ENCODE measurements around the gene HNRNPAB. TPM values are rescaled to one million over a fixed set of nuclear protein-coding genes. Genes with fewer than 3 reads are reported as not detected.
"Not testable (repeated sequence)": the region's sequence is repeated elsewhere in the genome, so short reads cannot be mapped to it uniquely, and the experiment has no call there.

HNRNPAB gene
- total RNA-seq, 1 donor from 2014 or later = 85.6 TPM

DNA sequence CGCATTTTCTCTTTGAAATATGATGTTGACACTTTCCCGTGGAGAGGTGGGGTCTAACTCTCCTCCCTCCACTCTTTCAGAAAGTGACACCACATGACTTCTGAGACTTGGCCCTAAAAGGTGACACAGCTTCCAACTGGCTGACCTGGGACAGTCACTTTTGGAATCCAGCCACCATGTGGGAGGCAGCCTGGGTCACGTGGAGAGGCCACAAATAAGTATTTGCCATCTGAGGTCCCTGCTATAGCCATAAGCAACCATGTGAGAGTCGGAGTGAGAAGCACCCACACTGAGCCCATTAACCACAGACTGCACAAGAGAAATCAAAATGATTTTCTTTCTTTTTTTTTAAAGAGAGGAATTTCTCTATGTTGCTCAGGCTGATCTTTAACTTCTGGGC, 32.3 kb downstream of the HNRNPAB start:
- DNase-seq (ENCODE audit: missing footprints) (no peak), ATAC-seq (peak; percentile 30)
- intact Hi-C loops (cut with DNase I) = loop anchor here (2.0 kb wide), 1 partner anchor 354 kb away; the partner anchor contains the start of gene COL23A1

DNA sequence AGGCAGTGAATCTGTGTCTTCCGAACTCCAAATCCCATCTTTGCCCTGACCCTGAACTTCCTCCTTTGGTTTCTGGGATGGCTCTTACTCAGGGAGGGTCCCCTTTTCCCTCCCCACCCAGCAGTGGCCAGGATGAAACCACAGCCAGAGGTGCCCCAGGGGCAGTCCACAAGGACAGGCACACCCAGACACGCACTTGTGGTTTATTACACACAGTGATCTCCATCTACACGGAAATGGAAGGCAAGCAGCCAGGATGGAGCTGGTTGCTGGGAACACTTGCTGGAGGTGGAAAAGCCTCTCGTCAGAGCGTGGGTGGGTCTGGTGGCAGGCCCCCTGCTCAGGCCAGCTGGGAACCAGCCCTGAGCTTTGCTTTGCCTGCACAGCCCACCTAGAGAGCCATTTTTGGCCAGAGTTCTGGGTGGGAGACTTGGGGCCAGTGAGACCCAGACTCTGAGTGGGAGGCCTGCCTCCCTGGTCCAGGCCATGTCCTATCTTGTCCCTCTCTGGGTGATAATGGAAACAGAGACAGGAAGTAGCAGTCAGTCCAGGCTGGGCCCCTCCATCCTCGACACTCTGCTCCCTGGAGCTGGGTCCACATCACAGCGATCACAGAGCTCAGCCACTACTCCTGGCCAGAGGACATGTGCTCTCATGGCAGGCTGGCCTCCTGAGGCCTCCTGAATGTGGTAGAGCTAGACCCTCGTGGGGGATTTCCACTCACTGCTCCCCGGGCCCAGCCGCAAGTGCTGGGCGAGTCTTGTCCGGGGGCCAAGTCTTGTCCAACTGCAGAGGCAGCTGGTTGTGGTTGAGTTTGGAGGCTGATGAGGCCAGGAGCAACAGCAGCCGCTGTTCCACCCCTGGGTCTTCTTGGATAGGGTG, 33.3 kb downstream of the HNRNPAB start:
- intact Hi-C loops (cut with DNase I) = loop anchor here (2.0 kb wide), 1 partner anchor 353 kb away; the partner anchor contains the start of gene COL23A1
- DNase-seq (ENCODE audit: missing footprints) (no peak), ATAC-seq (no peak)

DNA sequence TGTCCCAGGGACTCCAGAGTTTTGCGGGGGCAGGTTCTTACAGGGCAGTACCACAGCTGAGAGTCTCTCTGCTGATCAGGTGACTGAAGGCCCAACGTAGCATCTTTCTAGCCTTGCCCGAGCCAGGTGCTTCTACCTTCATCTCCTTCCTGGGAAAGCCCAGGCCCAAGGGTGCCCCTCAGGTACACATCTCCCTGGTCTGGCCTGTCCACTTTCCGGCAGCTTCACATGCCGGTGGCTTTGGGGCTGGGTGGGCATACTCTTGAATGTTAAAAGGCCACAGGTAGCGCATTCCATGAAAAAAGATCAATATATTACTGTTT, 33.9 kb downstream of the HNRNPAB start:
- ATAC-seq = no peak
- intact Hi-C loops (cut with DNase I) = no loop called here
- DNase-seq (ENCODE audit: missing footprints) = no peak

DNA sequence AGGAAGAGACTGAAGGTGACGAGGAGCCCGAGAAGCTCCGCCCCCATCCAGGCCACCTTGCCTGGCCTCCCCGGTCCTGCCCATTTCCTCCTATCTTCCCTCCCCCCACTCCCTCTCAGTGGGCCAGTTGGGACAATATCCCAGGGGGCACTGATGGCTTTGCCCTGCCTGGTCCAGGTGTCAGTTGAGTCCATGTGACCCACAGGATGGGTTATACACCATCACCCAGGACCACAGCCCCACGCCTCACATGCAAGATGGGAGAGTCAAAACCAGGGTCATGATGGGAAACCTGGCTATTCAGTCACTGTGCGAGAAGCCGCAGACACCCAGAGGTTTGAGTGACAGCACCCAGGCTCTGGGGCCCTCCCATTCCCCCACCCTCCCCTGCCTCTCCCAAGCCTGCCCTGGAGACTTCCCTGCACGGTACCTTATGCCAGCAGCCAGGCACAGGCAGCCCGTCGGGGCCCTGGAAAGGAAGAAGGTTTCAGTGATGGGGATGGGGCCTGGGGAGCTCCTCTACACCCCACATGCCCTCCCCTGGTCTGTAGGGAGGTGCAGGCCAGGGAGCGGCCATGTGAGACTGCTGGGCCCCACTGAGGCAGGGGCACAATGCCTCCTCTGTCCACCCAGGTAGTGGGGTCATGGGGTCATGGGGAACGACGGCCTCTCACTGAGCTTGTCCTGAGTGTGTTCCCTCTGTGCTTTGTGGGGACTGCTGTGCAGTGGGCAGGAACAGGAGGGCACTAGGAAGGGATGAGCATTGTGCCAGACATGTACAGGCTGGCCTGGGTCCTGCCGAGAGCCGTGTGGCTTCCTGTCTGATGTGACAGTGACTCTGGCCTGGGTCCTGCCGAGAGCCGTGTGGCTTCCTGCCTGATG, 34.6 kb downstream of the HNRNPAB start:
- DNase-seq (ENCODE audit: missing footprints) (no peak), ATAC-seq (no peak)
- intact Hi-C loops (cut with DNase I) = no loop called here

DNA sequence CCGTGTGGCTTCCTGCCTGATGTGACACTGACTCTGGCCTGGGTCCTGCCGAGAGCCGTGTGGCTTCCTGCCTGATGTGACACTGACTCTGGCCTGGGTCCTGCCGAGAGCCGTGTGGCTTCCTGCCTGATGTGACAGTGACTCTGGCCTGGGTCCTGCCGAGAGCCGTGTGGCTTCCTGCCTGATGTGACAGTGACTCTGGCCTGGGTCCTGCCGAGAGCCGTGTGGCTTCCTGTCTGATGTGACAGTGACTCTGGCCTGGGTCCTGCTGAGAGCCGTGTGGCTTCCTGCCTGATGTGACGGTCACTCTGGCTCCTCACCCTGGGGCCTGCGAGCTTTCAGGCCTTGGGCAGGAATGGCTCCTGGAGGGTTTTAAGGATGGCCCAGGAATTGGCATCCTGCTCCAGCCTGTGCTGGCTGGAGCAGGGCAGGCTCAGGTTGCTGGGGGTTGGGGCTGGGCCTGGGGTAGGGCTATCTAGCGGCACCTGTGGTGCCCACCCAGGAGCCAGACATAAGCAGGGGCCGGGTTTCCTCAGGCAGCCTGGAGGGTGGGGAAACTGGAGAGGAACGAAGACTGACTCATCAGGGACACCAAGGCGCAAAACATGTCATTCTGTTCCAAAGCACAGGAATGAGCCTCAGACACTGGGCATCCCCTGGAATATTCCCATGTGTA, 35.4 kb downstream of the HNRNPAB start:
- intact Hi-C loops (cut with DNase I); ATAC-seq; DNase-seq (ENCODE audit: missing footprints): not testable (repeated sequence)

DNA sequence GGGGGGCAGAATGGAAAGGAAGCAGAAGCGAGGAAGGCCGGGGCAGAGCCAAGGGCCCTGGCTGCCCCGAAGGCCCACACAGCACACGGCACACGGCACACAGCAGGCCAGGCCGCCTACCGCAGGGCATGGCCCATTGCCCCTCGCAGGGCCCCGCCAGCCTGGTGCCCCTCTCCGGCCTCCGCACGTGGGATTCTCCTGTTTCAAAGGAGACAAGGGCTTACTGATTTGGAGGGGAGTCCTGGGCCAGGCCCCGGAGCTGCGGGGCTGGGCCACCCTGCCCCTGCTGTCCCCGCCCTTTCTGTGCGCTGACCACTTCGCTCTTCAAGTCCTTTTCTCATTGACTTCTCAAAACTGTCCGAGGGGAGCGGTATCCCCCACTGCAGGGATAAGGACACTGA, 36.0 kb downstream of the HNRNPAB start:
- DNase-seq (ENCODE audit: missing footprints) = no peak
- intact Hi-C loops (cut with DNase I) = no loop called here
- ATAC-seq = no peak

DNA sequence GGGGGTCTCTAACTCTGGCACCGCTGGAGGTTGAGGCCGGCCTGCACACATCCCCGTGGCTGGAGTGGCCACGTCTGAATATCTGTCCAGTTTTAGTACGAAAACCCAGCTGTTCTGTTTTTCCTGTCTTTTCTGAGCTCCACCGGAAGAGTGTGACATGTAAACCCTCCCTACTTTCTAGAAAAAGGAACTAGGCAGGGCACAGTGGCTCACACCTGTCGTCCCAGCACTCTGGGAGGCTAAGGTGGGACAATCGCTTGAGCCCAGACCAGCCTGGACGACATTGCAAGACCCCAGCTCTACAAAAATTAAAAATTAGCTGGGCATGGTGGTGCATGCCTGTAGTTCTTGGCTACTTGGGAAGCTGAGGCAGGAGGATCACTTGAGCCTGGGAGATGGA, 36.4 kb downstream of the HNRNPAB start:
- intact Hi-C loops (cut with DNase I) = no loop called here
- DNase-seq (ENCODE audit: missing footprints) = no peak

DNA sequence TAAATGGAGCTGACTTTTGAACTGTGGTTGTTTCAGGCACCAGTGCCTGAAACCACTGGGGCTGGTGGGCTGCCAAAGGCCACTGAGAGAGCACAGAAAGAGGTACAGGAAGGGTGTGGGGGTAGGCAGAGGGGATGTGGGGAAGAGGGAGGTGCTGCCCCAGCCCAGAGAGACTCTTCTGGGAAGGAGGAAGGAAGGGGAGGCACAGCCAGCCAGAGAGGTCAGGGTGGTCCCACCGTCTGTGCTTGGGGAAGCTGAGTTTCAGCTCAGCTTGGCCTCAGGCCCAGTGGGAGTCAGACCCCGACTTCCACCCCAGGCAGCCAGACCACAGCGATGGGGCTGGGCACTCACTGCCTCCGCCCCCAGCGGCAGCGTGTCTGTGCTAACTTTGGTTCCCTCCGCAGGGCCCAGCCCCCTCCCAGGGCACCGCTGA, 36.9 kb downstream of the HNRNPAB start:
- intact Hi-C loops (cut with DNase I) = no loop called here
- peak; percentile 38 for ATAC-seq
- DNase-seq (ENCODE audit: missing footprints) = no peak

More for the DNA sequence above, 36.4 kb downstream of the HNRNPAB start:
- no peak for ATAC-seq

DNA sequence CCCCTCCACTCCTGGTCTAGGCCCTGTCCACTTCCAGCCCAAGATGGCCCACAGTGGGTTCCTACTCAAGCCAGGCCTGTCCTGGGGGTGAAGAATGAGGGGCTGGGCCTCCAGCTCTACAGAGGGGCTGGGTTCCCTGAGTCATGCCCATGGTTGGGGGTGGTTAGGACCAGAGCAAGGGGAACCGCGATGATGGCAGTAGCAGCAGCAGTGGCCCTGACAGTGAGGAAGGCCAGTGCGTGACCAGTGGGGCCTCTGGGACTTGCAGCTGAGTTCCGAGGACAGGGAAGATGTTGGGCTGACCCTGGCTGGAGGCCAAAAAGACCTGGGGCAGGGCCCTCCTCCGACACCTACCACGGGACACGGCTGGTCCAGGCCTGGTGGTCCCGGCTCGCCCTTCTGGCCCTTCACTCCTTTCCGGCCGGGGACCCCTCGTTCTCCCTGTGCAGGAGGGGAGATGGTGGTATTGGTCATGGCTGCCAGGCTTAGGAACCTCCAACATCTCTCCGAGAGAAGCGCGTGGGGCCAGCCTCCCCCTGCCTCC, 37.4 kb downstream of the HNRNPAB start:
- no peak for ATAC-seq
- intact Hi-C loops (cut with DNase I) = no loop called here

DNA sequence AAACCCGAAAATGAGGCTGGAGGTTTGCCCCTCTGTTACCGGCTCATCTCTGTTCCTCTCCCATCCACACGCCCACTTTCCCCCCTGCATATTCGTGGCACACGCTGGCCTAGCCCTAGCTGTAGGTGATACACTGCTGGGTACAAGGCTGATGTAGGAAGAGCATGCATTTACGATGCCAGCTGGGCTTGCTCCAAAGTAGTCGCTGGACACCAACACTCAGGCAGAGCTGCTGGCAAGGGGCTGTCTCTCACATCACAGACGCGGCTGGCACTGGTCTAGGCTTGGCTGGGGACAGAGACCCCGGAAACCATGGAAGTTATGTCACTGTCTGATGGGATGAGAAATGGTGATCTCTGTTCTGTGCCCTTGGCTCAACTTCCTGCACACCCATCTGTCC, 38.1 kb downstream of the HNRNPAB start:
- intact Hi-C loops (cut with DNase I) = no loop called here
- ATAC-seq (peak; percentile 53), DNase-seq (ENCODE audit: missing footprints) (no peak)

More for the DNA sequence above, 37.4 kb downstream of the HNRNPAB start:
- no peak for DNase-seq (ENCODE audit: missing footprints)

DNA sequence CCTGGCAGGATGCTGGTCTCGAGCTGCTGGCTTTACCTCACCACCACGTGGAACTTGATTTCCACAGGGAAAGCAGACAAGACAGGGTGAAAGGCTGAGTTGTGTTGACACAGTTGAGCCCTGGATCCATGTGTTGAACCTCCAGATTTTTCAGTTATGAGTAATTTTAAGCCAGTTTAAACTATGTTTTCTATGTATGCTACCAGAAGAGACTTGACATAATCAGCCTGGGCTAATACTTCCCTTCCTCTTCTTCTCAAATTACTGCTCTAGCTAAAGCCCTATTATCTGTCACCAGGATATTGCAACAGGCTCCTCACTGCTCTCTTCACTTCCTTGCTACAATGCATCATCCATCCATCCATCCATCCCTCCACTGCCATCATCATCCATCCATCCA, 40.2 kb downstream of the HNRNPAB start:
- DNase-seq (ENCODE audit: missing footprints) (no peak), ATAC-seq (no peak)
- intact Hi-C loops (cut with DNase I) = no loop called here

DNA sequence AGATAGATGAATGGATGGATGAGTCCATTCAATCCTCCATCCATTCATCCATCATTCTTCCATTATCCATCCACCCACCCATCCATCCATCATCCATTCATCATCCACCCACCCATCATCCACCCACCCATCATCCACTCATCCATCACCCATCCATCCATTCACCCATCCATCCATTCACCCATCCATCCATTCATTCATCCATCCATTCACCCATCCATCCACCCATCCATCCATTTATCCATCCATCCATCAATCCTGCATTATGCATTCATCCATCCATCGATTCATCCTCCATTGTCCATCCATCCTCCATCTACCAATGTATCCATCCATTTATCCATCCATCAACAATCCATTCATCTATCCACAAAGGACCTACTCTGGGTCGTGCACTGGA, 41.1 kb downstream of the HNRNPAB start:
- DNase-seq (ENCODE audit: missing footprints) = no peak
- no peak for ATAC-seq
- intact Hi-C loops (cut with DNase I) = no loop called here

DNA sequence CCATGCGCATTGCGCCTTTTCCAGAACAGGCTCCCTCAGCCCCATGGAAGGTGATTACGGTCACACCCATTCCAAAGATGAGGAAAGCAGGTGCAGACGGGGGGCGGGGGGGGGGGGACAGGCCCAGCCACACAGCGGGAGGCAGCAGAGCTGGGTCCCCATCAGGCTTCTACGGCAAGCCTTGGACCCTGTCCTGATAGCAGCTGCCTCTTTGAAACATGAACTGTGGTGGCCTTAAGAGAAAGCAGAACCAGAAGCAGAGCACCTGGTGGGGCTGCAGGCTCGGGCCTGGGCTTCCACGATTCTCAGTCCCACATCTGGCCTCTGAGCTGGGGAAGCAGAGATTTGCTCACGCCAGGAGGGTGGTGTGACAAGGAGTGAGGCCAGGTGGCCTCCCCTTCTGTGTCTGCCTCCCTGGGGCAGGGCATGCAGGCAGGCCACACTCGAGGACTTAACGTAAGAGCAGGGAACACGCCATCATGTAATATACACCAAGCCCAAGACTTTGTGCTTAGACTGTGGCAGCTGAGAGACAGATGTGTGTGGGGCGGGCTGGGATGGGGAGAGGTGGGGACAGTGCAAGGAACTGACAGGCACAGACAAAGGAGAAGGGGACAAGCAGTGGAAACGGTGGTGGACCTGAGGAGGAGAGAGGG, 42.4 kb downstream of the HNRNPAB start:
- no peak for DNase-seq (ENCODE audit: missing footprints)
- intact Hi-C loops (cut with DNase I) = no loop called here
- ATAC-seq = no peak

DNA sequence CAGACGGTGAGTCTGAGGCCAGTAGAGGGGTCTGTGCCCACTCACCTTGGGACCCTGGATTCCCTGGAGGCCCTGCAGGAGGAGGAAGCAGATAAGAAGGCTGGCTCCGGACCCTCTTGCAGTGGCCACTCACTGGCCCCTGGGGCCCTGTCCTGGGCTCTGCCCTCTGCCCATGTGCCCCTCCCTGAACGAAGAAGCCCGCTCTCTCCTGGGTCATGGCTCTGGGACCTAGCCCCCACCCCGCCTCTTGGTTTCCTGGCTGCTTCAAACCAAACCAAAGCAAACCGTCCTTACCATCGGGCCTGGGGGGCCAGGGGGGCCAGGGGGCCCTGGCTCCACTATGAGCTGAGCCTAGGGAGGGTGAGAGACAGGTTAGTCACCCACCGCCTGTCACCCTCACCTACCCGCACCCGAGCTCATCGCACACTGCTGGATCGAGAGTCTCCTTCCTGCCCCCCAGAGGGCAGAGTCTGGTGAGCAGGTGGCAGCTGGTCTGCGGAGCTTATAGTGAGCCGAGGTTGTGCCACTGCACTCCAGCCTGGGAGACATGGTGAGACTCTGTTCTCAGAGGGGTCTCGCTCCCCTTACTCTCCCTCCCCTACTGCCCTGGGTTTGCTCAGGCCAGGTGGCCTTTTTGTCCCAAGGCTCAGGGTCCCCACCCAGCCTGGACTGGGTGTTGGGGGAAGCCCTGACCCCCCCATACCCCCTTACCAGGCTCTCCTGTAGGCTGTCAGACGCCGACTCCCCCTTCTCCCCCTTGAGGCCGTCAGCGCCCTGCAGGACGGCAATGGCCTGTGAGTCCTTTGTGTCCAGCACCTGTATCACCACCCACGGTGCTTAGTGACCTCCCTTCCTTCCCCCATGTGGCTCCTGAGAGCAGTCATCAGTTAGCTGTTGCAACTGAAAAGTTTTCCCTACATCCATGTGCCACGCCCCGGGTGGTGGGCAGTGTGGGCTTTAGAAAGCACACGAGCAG, 43.4 kb downstream of the HNRNPAB start:
- intact Hi-C loops (cut with DNase I) = no loop called here
- DNase-seq (ENCODE audit: missing footprints) = no peak
- no peak for ATAC-seq

DNA sequence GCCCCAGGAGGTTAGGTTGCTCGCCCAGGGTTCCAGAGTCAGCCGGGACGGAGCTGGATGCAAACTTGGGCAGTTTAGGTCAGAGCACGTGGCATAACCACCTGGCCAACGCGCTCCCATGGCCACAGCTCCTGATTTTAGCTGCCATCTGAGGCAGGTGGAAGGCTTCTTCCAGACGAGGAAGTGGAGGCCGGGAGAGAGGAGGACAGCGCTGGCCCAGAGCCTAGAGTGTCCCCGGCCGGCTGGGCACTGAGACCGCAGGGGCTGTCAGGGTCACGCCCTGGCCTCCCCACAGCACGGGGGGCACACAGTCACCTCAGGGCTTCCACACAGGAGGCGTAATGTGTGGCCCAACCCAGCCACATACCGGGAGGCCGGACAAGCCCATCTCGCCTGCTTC, 44.4 kb downstream of the HNRNPAB start:
- no peak for DNase-seq (ENCODE audit: missing footprints)
- intact Hi-C loops (cut with DNase I) = no loop called here
- no peak for ATAC-seq

DNA sequence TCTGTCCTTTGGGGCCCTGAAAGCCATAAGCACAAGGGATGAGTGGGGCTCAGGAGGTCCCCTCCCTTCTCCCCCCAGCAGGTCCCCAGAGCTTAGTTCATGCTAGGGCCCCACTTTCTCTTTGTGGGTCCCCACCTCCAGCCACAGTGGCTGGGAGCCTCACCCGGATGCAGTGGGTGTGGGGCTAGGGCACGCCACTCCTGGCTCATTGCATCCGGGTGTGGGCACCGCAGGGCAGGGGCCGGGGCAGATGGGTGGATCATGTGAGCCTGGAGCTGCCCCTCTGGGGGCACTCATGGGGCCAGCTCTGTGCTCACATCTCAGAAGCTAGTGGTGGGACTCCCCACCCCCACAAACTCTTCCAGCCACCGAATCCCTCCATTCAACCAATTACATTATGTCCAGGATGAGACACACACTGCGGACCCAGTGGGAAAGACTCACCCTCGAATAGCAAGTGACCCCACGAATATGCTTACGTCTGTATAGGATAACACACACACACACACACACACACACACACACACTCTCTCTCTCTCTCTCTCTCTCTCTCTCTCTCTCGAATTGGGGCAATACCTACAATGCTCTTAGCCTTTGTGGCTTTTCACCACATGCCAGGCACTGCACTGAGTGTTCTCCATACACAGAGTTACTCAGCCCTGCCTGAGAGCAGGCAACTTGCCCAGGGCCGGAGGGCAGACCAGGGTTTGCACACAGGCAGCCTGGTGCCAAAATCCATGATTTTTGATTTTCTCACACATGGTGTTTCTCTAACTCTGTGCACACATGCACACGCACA, 45.1 kb downstream of the HNRNPAB start:
- no peak for DNase-seq (ENCODE audit: missing footprints)
- peak; percentile 76 for ATAC-seq
- intact Hi-C loops (cut with DNase I) = no loop called here

DNA sequence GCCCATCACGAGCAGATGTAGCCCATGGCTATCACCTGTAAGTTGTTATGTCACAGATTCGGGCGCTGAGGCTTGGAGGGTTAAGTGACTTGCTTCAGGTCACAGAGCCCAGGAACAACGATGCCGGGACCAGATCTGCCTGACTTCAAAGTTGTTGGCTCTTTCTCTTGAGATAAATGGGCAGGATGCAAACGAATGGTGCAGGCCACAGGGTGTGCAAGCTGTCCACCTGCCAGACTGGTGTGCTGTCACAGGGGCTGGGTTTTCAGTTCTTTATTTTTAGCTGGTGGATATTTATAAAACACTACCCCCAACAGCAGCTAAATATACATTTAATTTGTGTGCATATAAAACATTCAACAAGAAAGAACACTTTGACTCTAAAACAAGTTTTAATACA, 45.9 kb downstream of the HNRNPAB start:
- no peak for ATAC-seq
- intact Hi-C loops (cut with DNase I) = no loop called here

More for the DNA sequence above, 45.9 kb downstream of the HNRNPAB start:
- DNase-seq (ENCODE audit: missing footprints) = no peak
